LHCN-M2 (cell line): ENCODE measurements around the gene VPS11. TPM values are rescaled to one million over a fixed set of nuclear protein-coding genes. Genes with fewer than 3 reads are reported as not detected.

Experiments
- DNase-seq: peaks from one replicate; pipeline ENCODE4 v3.0.0-alpha.2; 2012; ENCODE audit warnings: low read depth
- total RNA-seq: library from RNA; depleted of rRNA; stranded (reverse); fragments of >200 nt; gene quantifications from 2 replicates; pipeline ENCODE4 v1.2.3, GENCODE V29; 2014; rRNA removed

The VPS11 gene
- total RNA-seq, 1 experiment from 2014 or later: 25.1 TPM

GRCh38 chr11:119121008-119121810, 53.6 kb downstream of the VPS11 start, which contains the start of gene HINFP:
TSS of gene HINFP (plus strand) at chr11:119121580. CDS start at chr11:119126945, 5,365 bp downstream.
- DNase-seq: peak; percentile 98

GRCh38 chr11:119121811-119122124, 54.1 kb downstream of the VPS11 start:
- DNase-seq: no peak

- DNase-seq: no peak
These were observed 58.2 kb downstream of the VPS11 start for GRCh38 chr11:119125821-119126220.

- no peak for DNase-seq
These were observed 59.2 kb downstream of the VPS11 start for GRCh38 chr11:119126675-119127268.

- DNase-seq: no peak
These were observed 63.0 kb downstream of the VPS11 start for GRCh38 chr11:119130662-119131061.

Other genes with a start within 250 kb of the VPS11 start
- not detected in 2 replicates for gene CXCR5, start 183.9 kb upstream of the VPS11 start, total RNA-seq
- 7.4 and 10.3 TPM in 2 replicates for gene BCL9L, start 141.9 kb upstream of the VPS11 start, total RNA-seq
- gene UPK2, start 111.5 kb upstream of the VPS11 start, total RNA-seq: not detected in 2 replicates
- gene FOXR1, start 96.1 kb upstream of the VPS11 start, total RNA-seq: not detected in 2 replicates
- 15.3 and 20.1 TPM in 2 replicates for gene CENATAC, start 69.7 kb upstream of the VPS11 start, total RNA-seq
- 627 and 1,078 TPM in 2 replicates for gene RPS25, start 49.5 kb upstream of the VPS11 start, total RNA-seq
- 72.8 and 82.6 TPM in 2 replicates for gene TRAPPC4, start 49.1 kb upstream of the VPS11 start, total RNA-seq
- gene SLC37A4, start 36.9 kb upstream of the VPS11 start, total RNA-seq: 16.4 and 21.5 TPM in 2 replicates
- gene HYOU1, start 10.6 kb upstream of the VPS11 start, total RNA-seq: 96.4 and 124 TPM in 2 replicates
- gene HMBS, start 17.1 kb downstream of the VPS11 start, total RNA-seq: 10.4 and 13.4 TPM in 2 replicates
- 38.9 and 51.5 TPM in 2 replicates for gene DPAGT1, start 34.0 kb downstream of the VPS11 start, total RNA-seq
- gene C2CD2L, start 39.5 kb downstream of the VPS11 start, total RNA-seq: 7.6 and 9.3 TPM in 2 replicates
- gene HINFP, start 53.8 kb downstream of the VPS11 start, total RNA-seq: 9.0 and 11.1 TPM in 2 replicates
- gene ABCG4, start 81.2 kb downstream of the VPS11 start, total RNA-seq: 0.06 TPM in 2 replicates
- 8.7 and 9.4 TPM in 2 replicates for gene NLRX1, start 100.9 kb downstream of the VPS11 start, total RNA-seq
- gene NHERF4, start 117.7 kb downstream of the VPS11 start, total RNA-seq: not detected in 2 replicates
- gene CBL, start 138.5 kb downstream of the VPS11 start, total RNA-seq: 18.1 and 18.3 TPM in 2 replicates
- 11.0 and 29.5 TPM in 2 replicates for gene MCAM, start 249.3 kb downstream of the VPS11 start, total RNA-seq